Kasumi-1 (cell line): ENCODE results near the gene RAD51AP2.
"Not testable (repeated sequence)": the region's sequence is repeated elsewhere in the genome, so short reads cannot be mapped to it uniquely, and the experiment has no call there.

Experiments used
- DNase-seq, 2 experiments: peaks; one replicate each; lab custom pipeline; 2025; lab: John Stamatoyannopoulos, UW

RAD51AP2 gene

DNA sequence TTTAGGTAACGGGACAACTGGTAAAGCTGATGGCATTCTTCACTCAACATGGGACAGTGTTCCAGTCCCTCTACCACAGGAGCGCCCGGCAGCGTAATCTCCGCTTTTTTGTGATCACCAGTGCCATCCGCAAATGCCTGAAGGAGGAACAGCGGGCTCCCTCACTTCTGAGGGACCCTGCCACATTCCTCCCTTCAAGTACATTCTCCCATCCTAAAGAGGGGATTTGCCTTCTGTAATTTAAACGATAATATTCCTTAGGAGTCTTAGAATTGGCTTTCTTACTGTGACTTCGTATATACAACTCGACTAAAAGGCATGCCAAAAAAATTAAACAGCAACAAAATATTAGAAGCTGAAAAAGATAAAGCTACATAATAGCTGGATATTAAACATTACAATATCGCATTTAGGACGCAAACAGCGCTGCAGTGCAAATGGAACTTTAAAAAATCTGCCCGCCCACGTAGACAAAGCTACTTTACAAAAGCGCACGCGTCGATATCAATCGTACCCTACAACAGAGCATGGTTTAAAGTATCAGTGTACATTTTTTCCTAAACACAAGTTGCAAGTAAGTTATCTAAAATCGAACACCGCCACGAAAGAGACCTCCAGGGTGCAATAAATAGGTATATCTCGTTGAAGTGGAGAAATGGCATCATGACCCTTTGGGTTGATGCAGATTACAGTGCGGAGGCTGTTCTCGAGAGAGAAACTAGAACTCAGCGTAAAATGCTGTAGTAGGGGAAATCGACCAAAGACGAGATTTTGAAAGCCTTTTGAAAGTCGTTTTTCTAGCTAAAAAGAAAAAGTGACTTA lies 20.0 kb upstream of the RAD51AP2 start:
- DNase-seq, result no peak

DNA sequence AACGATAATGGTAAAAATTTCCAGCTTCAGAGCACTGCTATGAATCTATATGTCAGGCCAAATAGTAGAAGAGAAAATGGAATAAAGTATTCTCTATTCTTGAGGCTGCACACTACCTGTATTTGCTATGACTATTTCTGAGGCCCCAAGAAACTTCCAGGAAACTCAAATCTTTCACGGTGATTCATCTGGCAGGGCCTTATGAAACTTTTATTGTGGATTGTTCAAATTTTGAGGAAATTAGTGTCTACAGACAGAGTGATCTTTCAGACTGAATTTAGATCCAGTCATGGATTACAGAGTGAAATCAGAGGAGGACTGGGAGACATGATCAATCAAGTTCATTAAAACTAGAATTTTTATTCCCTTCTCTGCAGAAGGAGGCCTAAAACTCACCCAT lies 18.2 kb upstream of the RAD51AP2 start:
- DNase-seq, result no peak

DNA sequence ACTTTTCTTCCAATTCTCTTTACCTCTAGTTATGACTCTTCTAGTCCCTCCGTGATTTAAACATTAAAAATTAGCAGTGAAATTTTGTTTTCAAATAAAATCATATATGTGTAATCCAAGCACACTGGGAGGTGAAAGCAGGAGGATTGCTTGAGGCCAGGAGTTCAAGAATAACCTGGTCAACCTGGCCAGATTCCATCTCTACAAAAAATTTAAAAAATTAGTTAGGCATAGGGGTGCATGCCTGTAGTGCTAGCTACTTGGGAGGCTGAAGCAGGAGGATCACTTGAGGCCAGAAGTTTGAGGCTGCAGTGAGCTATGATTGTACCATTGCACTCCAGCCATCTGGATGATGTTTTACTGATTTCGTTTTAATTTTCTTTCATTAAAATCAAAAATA lies 15.3 kb upstream of the RAD51AP2 start:
- no peak for DNase-seq

DNA sequence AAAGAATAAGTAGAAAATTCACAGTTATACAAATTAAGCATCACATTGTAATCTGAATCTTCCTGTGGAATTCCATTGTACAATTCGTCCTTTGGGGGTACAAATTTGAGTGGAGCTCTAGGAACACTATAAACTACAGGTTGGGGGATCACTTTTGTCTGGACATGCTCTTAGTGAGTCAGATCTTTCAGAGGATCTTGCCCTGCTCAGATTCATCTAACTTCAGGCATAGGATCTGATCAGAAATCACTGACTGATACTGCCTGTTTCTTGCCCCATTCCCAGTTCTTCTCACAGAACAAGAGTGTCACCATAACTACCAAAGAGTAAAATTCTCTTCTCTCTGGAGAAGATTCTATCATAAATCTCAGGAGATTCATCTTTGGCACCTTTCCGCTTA lies 11.5 kb upstream of the RAD51AP2 start:
- no peak for DNase-seq

DNA sequence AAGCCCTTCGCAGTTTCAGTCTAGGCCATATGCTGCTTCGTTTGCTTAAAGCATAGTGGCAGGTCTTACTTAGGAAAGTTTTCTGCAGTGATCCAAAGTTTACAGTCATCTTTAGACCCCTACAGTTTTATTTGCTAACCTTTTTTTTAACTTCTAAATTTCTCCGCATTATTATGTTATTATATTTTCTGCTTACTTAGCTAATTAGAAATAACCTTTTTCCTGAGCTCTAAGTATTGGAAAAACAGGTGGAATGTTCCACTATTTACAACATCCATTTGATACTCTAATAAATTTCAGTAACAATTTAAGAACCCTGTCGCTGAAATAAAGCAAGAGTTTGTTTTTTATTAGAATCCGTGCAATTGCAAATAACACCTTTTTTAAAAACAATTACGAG lies 4.1 kb upstream of the RAD51AP2 start:
- DNase-seq, result no peak

DNA sequence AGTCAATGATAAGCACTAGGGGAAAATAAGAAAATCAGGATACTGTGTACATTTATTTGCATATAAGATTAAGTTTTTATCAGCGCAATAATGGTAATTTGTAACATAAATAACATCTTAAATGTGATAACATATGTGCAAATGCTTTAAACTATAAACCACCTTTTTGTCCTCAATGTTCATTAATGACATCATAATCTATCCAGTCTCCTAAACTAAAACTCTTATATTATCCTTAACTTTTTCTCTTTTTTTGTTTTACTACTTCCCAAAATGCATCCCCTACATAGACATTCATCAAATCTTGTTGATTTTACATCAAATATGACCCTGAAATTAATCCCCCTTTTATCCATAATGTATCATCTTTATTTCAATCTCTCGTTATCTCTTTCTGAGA lies 3.4 kb upstream of the RAD51AP2 start:
- DNase-seq, result no peak

DNA sequence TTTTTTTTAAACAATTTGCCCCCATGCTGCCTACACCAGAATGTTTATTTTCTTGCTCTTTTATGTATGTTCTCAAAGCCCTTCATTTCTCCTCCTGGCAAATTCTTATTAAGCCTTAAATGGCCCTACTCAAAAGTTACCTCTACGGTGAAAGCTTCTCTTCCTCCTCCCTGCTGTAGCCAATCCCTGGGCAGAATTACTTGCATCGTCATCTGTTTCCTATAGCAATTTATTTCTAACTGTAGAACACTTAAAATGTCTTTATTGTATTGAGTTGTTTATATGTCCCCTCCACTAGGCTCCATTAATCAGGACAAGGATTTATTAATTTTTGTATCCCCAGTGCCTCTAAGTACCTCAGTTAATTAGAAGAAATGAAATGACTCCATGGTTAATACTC lies 2.5 kb upstream of the RAD51AP2 start:
- no peak for DNase-seq

DNA sequence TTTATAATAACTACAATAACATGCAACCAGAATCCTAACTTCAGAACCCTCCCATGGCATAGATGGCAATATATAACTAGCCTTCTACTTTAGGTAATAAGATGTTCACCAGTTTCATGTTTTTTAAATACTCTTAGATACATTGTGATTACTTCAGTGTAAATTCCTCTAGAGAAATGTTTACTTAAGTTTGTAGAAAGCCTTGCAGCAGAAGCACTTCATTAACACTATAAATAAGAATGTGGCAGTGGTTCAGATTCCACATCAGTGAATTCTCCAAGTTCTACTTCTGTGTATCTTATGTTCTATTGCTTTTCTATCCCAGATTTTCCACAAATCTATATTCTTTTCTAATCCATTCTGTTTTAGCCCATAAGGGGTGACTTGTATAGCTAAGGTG lies 1.2 kb upstream of the RAD51AP2 start:
- DNase-seq, result no peak

DNA sequence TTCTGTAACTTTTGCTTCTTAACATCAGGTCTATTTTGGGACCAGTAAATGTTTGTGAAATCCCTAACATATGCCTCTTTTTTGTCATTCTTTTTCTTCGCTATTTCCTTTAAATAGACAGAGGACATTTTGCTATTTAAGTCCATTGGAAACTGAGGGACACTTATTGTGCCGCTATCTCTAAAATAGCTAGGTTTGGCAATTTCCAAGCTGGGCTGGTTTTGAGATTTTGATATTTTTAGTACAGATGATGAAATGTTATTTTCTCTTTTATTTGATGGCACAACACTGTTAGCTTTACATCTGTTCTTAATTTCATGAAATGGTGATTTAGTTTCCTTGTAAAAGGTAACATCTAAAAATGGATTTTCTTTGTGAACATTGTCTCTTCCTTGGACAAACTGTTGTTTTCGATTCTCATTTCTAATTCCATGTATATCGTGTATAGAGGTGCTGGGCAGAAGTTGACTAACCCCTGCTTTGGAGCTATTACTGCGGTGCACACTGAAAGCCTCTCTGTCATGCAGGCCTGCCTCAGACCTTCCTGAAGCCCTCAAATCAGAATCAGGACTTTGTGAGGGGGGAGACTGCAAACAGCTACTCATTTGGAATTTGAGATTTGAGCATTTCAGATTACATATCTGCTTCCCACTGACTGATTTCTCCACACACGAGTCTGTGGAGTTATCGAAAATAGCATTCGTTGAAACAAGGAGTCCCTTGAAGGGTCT lies 594 bp downstream of the RAD51AP2 start:
- DNase-seq, result no peak

DNA sequence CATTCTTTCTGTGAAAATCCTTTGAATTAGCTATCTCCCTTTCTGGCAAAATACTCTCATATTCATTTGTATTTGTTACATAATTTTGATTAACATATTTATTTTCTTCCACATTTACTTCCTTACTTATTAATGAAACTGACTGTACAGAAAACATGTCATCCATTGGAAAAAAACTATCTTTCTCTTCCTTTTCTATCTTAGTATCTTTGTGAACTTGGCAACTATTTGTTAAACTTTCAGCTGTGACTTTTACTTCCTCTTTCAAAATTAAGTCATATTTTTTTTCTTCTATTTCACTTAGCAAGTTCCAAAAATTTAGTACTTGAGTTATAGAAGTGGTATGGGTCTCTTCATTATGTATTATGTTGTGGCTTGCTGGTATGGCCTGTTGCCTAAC lies 2.6 kb downstream of the RAD51AP2 start:
- DNase-seq, result peak in 1 of 2 experiments; percentile 3

DNA sequence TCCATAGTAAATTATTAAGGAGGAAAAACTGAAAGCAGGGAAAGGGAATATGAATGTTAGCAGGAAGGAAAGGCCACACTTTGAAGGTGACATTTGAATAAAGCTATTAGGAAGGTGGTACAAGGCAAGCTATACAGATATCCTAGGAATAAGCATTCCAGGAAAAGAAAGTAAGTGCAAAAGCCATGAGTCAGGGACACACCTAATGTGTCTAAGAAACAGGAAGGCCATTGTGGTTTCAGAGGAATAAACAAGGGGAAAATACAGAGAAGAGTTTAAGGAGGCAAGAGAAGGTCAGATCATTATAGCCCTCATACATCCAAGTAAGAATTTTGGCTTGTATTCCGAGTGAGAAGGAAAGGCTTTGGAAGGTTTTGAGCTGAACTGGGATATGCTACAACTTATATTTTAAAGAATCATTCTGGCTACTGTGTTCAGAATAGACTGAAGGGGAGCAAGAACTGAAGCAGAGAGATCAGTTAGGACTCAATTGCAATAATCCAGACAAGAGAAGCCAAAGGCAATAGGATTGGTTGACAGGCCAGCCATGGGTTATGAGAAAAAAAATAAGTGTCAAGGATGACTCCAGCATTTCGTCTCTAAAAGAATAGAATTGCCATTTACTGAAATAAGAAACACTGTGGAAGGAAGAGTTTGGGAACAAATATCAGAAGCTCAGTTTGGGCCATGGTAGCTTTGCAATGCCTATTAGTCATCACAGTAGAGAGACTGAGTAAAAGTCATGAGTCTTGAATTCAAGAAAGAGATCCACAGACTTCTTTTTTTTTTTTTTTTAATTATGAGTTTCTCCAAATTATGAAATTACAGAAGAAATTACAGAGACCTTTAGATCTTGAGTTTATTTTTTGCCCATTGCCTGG lies 11.3 kb downstream of the RAD51AP2 start:
- no peak for DNase-seq

DNA sequence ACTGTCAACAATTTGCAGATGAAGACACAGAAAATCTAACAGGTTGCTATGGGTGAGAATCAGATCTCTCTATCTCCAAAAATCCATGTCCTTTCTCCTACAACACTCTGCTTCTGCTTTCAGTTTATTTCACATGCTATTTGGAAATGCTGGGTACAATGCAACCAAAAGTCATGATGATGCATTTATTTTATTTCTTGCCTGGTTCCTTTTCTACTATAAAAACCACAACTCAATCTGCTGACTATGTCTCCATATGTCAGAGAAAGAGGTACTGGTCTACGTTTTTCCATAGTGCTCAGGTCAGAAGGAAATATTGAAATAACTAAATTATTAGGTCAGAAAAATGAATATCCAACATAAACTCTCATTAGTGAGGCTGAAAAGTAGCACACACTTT lies 20.5 kb downstream of the RAD51AP2 start:
- DNase-seq, result no peak

DNA sequence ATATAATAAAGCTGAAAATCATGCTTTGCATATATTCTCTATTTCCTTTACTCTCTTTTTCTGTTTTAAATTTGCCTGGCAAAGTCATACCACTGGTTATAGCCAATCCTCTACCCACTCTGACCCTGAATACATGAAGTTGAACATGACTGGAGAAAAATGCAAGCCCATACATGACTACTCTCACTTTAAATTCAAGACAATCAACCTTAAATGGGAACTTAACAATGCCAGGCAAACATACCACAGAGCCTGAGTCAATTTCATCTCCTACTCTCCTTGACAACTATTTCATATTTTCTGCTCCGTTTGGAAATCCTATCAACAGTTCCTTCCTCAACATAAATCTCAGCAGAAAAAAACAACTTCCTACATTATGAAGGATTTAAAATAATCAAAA lies 22.6 kb downstream of the RAD51AP2 start:
- DNase-seq, result no peak

DNA sequence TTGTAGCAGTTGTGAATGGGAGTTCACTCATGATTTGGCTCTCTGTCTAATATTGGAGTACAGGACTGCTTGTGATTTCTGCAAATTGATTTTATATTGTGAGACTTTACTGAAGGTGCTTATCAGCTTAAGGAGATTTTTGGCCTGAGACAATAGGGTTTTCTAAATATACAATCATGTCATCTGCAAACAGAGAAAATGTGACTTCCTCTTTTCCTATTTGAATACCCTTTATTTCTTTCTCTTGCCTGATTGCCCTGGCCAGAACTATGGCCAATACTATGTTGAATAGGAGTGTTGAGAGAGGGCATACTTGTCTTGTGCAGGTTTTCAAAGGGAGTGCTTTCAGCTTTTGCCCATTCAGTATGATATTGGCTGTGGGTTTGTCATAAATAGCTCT lies 28.1 kb downstream of the RAD51AP2 start:
- DNase-seq, result not testable (repeated sequence)

DNA sequence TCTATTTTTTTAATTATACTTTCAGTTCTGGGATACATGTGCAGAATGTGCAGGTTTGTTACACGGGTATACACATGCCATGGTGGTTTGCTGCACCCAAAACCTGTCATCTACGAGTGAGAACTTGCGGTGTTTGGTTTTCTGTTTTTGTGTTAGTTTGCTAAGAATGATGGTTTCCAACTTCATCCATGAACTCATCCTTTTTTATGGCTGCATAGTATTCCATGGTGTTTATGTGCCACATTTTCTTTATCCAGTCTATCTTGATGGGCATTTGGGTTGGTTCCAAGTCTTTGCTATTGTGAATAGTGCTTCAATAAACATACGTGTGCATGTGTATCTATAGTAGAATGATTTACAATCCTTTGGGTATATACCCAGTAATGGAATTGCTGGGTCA lies 29.6 kb downstream of the RAD51AP2 start:
- DNase-seq, result not testable (repeated sequence)

DNA sequence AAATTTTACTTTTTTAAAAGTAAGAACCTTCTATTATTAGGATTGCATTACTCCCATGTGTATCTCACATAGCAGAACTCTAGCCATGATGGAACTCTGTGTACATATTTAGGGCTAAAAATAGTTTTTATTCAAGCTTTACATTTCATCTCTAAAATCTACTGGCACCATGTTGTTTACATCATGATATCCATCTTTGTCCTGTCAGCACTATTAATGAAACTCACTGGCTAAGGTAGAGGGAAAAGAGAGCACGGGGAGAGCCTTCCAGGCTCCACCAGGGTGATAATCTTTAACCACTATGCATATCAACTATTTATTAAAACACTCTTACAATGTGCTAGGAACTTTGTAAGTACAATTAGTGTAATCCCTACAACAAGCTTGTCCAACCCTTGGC lies 34.7 kb downstream of the RAD51AP2 start:
- no peak for DNase-seq

DNA sequence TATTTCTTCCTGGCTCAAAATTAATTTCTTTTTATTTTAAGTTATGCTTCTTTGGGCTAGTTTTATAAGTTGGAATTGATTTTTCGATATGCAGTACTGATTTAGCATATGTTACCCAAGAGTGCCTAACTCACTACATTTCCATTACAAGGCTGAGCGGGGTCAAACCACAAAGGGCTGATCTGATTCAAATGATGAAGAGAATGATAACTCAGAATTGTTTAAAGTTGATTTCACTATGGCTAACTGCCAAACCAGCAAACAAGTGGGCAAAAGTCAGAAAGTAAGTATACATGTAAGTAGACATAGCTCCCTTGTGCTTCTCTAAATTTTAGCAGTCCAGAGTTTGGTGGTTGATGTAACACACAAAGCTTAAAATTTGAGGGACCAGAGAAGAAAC lies 35.6 kb downstream of the RAD51AP2 start:
- DNase-seq, result no peak

DNA sequence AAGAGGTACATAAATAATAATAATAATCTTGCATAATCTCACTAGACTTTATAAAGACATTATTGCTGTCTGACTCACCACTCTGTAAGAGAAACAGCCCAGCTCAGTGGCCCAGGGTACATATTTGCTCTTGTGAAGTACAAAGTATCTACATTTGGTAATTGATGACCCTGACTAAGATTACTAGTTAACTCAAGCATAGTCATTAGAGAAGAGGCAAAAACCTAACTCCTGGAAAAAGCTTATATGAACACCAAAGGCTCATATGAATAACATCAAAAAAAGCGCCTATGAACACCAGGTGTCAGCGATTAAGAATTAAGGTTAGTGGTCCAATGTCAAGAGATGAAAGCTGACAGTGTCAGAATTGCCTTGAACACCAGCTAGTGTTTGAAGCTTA lies 38.4 kb downstream of the RAD51AP2 start:
- DNase-seq, result no peak

DNA sequence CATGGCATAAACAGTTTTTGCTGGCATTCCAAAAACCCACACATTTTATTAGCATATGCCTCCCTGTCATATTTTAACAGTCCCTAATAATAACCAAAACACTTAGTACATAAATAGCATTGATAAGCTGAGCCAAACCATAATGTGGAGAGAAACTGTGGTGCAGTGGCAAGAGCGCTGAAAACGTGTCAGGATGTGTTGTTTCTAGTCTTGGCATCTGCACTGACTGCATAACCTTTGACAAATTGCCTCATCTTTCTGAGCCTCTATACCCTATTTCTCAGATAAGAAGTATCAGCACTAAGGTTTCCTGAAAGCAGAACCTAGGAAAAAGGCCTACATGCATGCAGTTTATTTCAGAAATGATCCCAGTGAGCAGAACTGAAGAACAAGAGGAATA lies 41.4 kb downstream of the RAD51AP2 start:
- DNase-seq, result no peak

DNA sequence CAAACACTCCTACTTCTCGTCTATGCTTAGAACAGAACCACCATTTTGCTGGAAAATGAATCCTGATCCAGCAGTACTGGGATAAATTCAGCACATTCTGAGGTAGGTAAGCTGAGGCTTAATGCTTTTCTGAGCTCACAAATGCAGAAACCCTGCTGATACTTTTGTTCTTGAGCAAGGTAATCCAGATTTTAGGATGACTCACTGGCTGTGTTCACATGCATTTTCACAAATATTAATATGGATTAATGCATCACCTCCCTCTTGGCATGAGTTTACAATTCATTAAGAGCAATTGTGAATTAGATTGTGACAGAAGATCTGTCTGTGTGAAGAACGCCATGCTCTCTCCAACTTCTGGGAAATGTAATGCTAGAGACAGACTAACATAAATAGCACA lies 42.2 kb downstream of the RAD51AP2 start:
- DNase-seq, result no peak

DNA sequence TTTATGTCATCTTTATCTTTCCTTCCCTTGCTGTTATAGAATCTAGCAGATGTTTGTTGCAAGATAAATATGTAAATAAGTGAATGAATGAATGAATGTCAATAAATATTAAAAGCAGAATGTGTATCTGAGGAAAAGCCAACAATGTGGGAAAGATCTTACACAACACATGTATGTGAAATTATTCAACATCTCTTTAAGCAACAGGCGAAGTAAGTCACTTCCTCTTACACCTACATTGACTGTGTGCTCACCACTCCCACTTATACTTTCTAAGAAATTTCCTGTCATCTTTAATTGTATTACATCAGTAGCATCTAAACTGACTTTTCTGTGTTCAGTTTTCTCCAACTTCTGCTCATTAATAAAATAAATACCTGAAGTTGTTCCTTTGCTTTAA lies 43.0 kb downstream of the RAD51AP2 start:
- no peak for DNase-seq

DNA sequence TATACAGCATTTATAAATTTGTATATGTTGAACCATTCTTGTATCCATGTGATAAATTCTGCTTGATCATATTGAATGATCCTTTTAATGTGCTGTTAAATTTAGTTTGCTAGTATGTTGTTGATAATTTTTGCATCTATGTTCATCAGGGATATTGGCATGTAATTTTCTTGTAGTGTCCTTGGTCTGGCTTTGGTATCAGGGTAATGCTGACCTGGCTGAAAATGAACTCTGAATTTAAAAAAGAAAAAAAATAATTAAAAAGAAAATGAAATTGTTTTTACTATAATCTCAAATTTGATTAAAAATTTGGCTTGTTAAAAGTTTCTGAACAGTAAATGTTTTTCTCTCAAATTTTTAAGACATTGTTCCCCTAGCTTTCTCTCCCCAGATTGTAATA lies 46.3 kb downstream of the RAD51AP2 start:
- DNase-seq, result no peak
